ENCODE measurements around the gene HDGFL3. TPM values are rescaled to one million over a fixed set of nuclear protein-coding genes. Genes with fewer than 3 reads are reported as not detected.

HDGFL3 gene
- total RNA-seq, 1 donor: 52.0 TPM

DNA sequence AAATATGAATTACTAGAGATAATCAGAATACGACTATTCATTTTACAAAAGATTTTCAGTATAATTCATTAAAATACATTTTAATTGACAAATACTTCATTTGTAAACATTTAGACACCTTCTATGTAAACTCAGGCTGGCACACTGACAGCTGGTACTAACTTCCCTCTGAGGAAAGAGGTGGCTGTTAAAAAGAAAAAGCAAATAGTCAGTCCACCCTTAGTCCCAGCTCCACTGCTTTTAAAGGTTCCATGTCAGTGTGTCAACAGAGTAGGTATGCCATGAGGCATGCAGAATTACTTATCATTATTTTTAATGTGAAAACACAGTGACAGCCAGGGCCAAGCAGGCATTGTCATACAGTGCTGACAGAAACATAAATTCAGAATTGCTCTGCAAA lies 84.1 kb downstream of the HDGFL3 start:
- DNase-seq (ENCODE audit: low read depth): no peak
- TF ChIP-seq, protein P1, sequence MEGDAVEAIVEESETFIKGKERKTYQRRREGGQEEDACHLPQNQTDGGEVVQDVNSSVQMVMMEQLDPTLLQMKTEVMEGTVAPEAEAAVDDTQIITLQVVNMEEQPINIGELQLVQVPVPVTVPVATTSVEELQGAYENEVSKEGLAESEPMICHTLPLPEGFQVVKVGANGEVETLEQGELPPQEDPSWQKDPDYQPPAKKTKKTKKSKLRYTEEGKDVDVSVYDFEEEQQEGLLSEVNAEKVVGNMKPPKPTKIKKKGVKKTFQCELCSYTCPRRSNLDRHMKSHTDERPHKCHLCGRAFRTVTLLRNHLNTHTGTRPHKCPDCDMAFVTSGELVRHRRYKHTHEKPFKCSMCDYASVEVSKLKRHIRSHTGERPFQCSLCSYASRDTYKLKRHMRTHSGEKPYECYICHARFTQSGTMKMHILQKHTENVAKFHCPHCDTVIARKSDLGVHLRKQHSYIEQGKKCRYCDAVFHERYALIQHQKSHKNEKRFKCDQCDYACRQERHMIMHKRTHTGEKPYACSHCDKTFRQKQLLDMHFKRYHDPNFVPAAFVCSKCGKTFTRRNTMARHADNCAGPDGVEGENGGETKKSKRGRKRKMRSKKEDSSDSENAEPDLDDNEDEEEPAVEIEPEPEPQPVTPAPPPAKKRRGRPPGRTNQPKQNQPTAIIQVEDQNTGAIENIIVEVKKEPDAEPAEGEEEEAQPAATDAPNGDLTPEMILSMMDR (IDR thresholded peaks at IDR 0.05; ENCODE audit: insufficient read depth, low read length): no peak
- no peak overlapping the region for H3K4me3 ChIP-seq (ENCODE audit: low read depth, low read length)

DNA sequence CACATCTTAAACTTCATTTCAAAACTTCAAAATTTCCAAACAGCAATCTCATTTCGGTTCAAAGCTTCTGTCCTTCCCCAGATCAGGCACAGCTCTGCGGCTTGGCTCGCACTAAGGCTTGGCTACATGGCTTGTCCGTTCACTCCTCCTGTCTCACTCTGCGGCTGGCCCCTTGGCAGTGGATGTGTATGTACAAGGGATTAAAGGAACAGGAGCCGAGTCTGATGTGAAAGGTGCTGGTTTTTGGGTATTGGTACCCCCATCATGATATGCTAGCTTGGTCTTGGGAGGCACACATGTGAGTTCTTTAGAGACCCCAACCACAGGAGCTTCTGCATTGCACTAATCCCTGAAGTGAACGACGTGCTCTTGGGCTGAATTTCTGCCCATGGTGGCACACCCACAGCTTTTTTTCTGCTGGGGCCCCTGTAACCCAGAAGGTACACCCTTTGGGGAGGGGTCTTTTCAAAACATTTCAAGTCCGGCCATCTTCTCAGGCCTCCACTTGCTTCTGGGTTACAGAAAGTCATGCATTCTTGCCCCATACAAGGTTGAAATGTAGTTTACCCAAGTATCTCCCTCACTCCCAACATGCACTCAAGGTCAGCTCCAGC lies 87.5 kb downstream of the HDGFL3 start:
- H3K4me3 ChIP-seq (ENCODE audit: low read depth, low read length): no peak overlapping the region
- DNase-seq (ENCODE audit: low read depth): no peak
- TF ChIP-seq, protein P1 (IDR thresholded peaks at IDR 0.05; ENCODE audit: insufficient read depth, low read length): no peak

DNA sequence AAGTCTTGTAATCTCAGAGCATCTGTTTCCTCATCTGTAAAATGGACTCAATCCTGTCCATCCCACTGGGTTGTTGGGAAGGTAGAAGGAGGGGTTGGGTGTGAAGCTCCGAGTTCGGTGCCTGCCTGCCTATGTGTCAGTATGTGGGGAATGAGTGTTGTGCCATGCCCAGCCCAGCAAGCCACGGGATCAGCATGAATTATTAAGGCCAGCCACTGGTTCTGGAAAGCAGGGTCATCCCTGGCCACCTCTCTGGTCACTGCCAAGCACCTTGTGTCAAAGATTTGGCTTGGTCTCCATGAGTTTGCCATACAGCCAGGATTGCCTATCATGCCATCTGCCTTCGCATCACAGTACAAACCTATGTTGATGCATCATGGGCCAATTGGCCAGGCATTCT lies 88.7 kb downstream of the HDGFL3 start:
- DNase-seq (ENCODE audit: low read depth): no peak
- TF ChIP-seq, protein P1 (IDR thresholded peaks at IDR 0.05; ENCODE audit: insufficient read depth, low read length): no peak
- no peak overlapping the region for H3K4me3 ChIP-seq (ENCODE audit: low read depth, low read length)

DNA sequence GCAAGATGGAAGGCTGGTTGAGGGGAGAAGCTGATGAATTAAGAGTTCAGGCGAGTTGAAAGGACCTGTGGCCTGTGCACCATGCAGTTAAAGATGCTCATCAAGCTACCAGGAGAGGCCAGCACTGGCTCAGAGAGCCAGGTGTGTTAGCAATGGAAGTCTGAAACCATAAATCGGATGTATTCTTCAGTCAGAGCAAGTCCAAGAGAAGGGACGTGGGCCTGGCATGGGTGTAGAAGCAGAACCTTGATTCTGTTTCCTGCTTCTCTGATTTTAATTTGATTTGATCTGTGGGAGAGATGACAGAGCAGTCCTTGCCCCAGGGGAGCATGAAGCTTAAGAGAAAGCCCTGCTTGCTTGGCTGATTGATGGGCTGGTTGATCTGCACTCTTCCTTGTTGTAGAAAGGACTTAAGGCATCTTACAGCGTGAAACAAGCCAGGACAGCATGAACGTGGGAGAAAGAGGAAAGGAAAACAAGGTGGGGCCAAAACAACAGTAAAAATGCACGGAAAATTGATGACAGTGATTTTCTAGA lies 89.3 kb downstream of the HDGFL3 start:
- no peak overlapping the region for H3K4me3 ChIP-seq (ENCODE audit: low read depth, low read length)
- no peak for DNase-seq (ENCODE audit: low read depth)
- TF ChIP-seq, protein P1 (IDR thresholded peaks at IDR 0.05; ENCODE audit: insufficient read depth, low read length): no peak

DNA sequence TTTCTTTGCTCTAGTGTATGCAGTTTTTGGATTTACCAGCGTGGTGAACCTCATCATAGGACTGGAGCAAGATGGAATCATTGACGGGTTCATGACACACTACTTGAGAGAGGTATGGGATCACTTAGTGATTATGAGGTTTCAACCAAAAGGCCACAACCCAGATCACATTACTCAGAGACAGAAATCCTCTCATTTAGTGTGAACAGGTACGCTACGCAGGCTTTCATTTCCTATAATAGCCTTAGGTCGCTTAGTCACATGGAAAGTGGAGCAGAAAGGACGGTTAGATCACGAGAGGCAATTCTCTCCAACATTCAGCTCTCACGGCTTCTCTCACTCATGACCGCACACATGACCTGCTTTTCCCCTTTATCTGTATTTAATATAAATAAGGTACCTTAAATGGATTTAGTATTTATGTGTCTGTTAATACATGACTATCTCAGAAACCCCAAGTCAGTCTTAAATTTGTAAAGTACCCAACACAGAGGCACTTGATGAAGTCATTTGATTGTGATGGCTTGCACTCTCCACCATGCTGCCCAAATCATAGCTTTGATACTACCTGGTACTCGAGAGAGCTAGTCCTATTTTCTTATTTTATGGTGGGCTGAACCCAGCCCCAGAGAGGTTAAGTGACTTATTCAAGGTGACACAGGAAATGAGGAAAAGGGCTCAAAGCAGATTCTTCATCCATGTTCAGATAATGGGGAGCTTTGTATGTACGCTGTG lies 91.6 kb downstream of the HDGFL3 start:
- no peak overlapping the region for H3K4me3 ChIP-seq (ENCODE audit: low read depth, low read length)
- no peak for DNase-seq (ENCODE audit: low read depth)
- TF ChIP-seq, protein P1 (IDR thresholded peaks at IDR 0.05; ENCODE audit: insufficient read depth, low read length): no peak

DNA sequence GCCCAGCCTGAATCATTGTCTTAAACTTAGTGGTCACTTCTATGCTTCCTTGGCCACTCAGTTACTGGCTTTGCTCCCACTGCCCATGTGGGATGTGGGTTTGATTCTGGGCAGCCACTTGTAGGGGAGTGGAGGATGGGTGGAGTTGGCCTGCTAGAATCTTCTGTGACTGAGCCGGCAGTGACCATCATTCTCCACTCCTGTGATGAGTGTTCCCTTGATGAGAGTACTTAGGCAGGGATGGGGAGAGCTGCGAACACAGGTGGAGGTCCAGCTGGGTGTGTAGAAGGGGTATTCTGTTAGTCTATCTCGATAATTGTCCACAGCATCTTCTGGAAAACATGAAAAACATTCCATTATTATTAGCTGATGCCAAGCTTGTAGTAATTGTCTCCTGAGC lies 92.2 kb downstream of the HDGFL3 start:
- TF ChIP-seq, protein P1 (IDR thresholded peaks at IDR 0.05; ENCODE audit: insufficient read depth, low read length): no peak
- no peak for DNase-seq (ENCODE audit: low read depth)
- no peak overlapping the region for H3K4me3 ChIP-seq (ENCODE audit: low read depth, low read length)
